NB4 (cell line): Measurements from ENCODE around the gene CDKAL1.

Source experiments
- CTCF ChIP-seq: IDR thresholded peaks from one replicate; pipeline ENCODE4 v1.5.1; 2012; ENCODE audit warnings: low read depth, low read length
- MYC ChIP-seq: IDR thresholded peaks from 2 replicates; pipeline ENCODE4 v1.6.1; 2011; ENCODE audit warnings: low read depth, low read length
- POLR2A ChIP-seq: IDR thresholded peaks from 2 replicates; pipeline ENCODE4 v1.6.1; 2011; ENCODE audit warnings: mild to moderate bottlenecking; ENCODE audit not compliant: insufficient read length; ENCODE audit errors: extremely low read depth
- TF ChIP-seq, protein P1 (sequence below): IDR thresholded peaks from 2 replicates; pipeline ENCODE4 v1.6.1; 2011; ENCODE audit warnings: low read depth, low read length

GRCh38 chr6:20949138-20949537 lies 414.9 kb downstream of the CDKAL1 start:
- TF ChIP-seq POLR2A (no peak), CTCF (no peak), MYC (no peak)
- TF ChIP-seq, protein P1, sequence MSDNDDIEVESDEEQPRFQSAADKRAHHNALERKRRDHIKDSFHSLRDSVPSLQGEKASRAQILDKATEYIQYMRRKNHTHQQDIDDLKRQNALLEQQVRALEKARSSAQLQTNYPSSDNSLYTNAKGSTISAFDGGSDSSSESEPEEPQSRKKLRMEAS = no peak
